Measurements from ENCODE around the gene CDH2. TPM values are rescaled to one million over a fixed set of nuclear protein-coding genes. Genes with fewer than 3 reads are reported as not detected.

The CDH2 gene
- total RNA-seq, 1 donor from 2014 or later, result 0.90 TPM

DNA sequence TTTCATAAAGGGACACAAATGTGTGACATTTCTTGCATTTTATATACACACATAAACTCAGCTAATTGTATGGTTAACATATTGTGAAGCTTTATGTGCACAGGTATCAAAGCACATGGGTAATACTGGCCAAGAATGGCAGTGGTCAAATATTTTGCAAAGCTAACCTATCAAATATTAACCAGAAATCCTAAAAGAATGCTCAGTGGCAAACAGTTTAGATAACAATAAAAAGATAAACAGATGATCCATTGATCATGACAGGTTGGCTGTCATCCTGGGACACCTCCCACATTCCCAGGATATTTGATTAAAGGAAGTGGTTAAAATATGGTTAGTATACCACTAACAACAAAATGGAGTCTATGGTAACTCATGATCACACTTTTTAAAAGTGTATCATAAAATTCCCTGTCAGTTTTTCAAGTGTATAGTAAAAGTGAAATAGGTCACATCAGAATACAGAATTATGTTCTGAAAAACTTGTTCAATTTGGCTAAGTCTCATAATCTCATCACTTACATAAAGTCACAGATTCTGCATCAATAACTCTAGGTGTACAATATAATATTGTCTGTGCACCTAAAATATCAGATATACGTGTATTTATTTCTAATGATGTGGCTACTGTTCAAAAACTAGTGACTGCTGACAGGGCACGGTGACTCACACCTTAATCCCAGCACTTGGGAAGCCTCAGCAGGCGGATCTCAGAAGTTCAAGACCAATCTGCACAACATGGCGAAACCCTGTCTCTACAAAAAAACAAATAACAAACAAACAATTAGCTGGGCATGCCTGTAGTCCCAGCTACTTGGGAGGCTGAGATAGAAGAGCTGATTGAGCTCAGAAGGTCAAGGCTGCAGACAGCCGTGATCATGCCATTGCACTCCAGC is 48.9 kb downstream of the CDH2 start:
- no peak for DNase-seq (ENCODE audit: low read depth in 2 of 2)

DNA sequence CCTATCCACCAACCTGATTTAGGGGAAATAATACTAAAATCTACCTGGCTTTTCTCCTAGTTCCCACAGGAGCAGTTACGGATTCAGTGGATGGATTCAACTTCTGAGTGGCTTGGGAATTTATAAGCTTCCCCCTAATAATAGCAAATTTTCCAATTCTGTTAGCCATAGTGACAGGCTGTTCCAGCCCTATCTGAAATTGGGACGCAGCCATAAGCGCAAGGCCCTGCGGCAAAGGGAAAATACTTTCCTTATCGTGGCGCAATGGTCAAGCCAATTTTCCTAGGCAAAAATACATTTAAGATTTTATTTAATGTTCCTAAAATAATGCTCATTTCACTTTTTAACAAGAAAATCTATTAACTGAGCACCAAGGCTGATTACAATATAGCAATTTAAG is 49.7 kb downstream of the CDH2 start:
- DNase-seq (ENCODE audit: low read depth in 2 of 2), result no peak

DNA sequence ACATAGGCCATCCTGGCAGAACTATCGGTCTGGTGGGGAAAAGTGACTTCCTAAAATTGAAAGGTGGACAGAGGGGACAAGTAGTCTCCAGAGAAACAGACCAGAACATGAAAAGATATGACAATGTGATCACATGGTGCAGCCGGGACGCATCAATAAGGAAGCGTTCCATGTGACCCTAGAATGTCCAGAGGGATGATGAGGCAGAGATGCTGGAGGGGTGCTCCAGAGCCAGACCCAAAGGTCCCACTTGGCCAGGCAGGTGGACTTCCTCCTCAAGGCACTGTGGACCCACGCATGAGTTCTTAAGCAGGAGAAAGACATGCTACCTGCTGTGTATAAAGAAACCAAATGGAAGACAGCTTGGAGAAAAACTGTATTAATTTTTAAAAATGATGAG is 50.2 kb downstream of the CDH2 start:
- DNase-seq (ENCODE audit: low read depth in 2 of 2), result no peak

DNA sequence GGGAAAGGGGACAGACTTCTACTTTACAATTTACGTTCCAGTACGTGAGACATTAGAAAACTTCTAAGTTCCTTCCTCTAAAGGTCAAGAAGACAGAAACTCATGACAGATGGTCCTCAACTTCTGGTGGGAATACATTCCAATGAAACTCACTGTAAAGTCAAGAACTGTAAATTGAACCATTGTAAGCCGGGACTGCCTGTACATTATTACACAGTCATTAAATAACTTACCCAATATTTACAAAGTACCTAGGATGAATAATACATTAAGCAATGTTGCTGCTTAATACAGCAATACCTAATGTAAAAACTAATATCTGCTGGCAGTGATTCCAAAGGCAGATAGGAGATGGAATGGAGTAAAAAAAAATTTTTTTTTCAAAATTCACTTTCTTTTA is 51.9 kb downstream of the CDH2 start:
- DNase-seq (ENCODE audit: low read depth in 2 of 2), result no peak

DNA sequence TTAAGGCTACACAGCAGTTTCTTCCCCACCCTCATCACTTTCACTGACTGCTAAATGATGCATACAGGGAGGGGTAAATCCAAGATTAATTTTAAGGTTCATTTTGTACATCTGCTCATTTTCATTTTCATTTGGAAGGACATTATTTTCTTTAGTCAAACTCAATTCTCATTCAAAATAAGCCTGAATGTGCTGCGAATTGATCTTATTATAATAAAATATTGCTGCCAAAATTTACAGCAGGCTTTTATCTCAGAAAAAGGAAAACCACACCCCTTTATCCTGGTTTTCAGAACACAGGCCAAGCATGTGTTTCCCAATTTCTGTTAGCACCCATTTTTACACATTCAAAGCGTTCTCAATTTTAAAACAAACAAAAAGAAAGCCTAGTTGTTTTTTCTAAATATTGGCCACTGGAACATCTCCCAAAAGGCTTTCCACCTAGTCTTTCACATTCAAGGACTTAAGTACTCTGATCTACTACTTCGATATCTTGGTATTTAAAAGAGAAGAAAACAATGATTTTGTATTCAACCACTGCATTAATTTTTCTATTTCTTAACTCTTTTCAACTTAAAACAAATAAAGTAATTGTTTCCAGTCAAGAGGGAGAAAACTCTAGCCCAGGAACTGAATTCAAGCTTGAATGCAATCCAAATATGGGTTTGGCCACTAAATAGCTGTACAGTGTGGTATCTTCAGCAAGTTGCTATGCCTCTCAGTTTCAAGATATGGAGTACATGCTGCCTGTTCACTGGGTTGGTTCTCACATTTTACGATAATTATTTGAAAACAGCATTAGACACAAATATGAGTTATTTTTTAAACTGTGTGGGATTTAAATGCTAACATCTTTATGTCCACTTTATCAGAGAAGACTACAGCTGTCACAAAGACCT is 52.5 kb downstream of the CDH2 start:
- no peak for DNase-seq (ENCODE audit: low read depth in 2 of 2)

DNA sequence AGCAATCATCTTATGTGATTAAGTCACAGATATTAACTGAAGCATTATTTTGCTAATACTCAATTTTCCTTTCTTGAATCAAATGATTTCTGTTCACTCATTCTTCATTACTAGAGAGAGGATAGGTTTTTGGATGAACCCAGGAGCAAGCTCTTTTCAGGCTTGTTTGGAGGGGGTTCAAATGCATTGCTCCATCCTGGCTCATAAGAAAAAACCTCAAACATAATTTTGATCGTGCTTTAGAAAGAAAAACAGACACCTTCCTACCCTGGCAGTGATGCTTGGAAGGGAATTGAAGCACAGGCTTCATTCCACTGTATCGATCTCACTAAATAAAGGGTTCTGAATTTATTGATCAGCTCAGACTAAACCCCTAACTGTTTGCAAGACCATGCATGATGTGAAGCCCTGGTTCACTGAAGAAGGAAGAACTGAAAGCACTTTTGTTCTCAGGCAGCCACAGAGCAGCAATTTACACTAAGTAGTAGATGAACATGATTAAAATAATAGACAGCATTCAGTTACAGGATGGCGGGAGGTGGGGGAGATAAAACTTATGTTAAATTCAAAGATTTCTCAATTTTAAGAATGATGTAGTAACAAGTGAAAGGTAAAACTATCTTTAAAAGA is 53.4 kb downstream of the CDH2 start:
- DNase-seq (ENCODE audit: low read depth in 2 of 2), result no peak

DNA sequence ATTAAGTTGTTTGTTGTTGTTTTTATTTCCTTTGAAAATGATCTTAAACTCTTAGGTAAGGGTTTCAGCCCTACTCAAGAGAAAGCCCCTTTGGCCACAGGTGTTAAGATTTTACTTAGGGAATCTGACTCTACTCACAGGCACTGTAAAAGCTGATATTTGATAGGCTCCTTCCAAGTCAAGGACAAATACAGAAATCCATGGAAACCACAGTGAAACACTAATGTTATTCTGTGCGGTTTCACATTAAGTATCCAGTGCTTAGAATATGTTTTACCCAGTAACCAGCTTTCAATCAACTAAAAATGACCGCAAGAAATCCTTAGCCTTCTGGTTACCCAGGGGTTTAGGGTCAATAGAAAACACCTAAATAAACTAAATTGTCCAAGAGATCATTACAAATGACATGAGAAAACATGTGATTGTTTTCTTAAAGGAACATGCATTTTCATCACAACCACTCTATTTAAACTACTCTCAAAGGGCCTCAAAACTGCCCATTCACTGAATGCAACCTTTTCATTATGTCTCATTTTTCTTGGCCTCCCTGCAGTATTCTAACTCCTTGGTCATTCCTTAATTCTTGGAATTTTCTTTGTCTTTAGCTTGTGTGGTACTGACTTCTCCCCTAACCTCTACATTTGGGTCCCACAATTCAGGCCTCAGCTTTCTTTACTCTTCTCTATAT is 56.0 kb downstream of the CDH2 start:
- DNase-seq (ENCODE audit: low read depth in 2 of 2), result no peak

DNA sequence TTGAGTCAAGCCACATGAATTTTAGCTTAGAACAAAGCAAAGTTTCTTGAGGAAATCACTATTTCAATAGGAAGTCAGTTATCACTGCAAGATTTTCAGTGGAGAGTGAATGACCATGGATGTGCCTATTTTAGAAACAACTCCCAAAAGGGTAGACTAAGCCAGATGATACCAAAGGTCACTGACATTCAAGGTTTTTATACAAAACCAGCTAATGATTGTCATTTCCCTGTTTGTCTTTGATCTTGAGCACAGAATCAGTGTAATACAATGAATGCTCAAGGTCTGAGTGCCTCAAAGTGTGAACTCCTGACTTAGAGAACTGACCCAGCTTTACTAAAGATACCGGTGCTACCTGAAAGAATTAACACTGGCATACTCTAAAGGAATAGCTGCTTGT is 60.5 kb downstream of the CDH2 start:
- no peak for DNase-seq (ENCODE audit: low read depth in 2 of 2)

DNA sequence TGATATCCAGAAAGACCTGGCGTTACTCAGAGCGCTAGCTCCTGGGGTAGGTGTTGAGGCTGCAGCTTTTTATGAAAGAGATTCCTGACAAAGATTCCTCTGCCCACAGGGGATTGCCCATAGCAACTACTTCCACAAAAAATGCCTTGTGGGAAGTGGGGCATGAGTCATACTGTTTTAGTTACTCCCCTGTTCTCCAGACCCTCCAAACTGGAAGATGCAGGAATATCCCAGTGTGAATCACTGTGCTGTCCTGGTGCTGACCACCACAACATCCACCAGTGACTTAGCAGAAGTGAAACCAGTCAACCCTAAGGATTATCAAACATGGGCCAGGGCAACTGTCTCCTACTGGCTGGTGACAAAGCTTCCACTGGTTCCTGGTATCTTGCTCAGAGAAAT is 61.8 kb downstream of the CDH2 start:
- DNase-seq (ENCODE audit: low read depth in 2 of 2), result peak in 1 of 2 donors; percentile 59

DNA sequence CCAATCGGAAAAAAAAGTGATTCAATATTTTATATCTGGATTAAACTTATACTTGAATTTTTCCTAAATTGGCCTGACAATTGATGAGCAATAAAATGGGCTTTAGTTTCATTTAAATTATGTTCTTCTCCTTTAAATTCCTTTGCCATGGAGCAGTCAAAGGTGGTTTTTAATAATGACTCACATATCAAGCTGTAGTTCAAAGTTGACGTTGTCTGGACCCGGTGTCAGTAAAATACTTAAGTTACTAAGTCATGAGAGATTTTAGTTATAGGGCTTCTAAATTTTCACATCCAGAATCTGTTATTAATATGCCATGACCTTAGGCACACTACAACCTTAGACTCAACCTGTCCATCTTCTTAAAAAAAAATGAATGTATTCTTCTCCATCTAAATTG is 62.5 kb downstream of the CDH2 start:
- peak in 1 of 2 donors; percentile 16 for DNase-seq (ENCODE audit: low read depth in 2 of 2)

DNA sequence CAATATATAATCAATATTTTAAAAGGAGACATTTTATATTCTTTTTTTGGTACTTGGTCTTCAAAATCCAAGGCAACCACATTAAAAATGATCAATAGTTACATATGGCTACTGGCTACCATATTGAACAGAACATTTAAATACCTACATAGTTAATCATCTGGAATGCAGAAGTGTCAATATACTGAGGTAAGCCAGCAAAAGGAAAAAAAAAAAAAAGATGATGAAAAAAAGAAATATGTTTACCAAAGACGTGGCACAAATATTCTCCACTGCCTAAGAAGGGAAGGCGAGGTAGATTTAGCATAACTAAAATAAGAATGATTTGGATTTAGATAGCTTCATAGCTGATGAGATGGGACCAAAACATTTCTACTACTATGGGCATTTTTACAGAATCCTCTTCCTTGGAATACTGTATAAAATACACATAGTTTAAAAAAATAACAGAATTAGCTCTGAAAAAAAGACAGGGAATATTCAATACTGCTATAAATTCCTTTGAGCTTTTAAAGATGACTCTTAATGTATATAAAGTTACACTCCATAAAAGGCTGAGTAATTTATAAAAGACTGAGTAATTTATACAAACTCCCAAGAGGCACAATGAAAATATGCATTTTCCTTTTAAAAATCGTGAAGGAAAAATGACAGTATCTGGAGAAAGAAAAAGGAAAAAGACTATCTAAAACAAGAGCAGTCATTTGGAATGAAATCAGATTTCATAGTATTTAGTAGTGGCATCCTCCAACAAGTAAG is 63.5 kb downstream of the CDH2 start:
- no peak for DNase-seq (ENCODE audit: low read depth in 2 of 2)

DNA sequence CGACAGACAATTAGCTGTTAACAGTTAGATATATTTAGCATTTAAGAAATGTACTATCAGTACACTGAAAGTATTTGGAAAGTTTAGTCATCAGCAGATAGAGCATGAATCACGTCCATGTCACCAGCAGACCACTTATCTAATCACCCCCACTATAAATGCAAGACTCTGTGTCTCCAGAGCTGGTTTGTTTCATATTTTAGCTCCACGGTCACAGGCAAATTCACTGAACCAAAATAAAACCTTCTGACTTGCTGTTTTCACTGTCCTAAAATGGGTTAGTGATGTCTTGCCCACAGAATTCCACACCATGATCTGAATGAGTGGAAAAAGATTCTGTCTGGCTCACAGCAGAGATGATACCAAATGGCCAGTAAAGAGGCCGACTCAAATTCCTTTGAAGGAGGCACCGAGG is 64.9 kb downstream of the CDH2 start:
- DNase-seq (ENCODE audit: low read depth in 2 of 2), result peak in 1 of 2 donors; percentile 40

DNA sequence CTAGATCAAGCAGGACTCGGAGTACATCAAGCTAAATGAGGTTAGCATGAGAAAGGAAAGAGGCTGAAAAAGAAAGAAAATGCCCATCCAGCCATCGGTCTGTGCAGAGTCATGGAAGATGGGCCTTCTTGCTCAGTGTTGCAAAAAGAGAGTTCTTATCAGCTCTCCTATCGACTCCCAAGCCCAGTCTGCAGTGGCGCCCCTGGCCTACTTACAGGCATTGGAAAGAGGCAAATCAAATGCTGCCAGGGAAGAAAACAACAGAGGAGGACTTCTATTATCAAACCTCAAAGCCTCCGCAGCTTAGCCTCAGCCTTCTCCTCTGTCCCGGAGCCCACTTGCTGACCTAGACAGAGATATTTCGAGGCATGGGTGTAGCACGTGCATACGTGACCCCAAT is 66.0 kb downstream of the CDH2 start:
- DNase-seq (ENCODE audit: low read depth in 2 of 2), result no peak

DNA sequence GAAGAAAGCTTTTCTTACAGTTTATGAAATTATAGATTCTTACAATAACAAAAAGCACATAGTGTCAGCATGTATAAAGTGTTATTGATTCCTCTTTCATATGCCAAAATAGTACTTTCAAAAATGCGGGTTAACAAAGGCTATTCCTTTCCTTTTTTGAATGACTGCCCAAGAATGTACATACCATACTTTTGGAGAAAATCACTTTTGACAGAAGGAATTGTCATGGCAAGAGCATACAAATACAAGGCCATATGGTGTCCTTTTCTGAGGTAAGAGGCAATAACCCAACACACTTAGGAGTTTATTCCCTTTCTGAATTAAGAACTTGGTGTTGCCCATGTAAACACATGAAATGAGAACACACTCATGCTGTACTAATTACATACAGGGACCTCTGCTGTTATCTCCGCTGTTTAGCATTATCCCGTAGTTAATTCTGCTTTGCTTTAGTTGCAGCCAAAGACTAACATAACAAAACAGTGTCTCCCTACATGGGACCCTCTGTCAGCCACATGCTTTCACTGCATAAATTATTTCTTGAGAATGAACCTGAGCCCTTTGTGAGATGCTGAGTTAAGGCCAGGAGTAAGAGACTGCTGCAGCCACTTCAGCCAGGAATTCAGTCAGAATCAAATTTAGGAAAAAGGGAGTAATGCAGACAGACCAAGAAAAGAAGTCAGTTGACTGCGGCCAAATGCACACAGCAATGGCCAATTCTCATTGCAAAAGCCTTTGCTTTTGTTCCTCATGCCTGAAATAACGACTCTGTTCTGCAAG is 67.0 kb downstream of the CDH2 start:
- DNase-seq (ENCODE audit: low read depth in 2 of 2), result no peak

DNA sequence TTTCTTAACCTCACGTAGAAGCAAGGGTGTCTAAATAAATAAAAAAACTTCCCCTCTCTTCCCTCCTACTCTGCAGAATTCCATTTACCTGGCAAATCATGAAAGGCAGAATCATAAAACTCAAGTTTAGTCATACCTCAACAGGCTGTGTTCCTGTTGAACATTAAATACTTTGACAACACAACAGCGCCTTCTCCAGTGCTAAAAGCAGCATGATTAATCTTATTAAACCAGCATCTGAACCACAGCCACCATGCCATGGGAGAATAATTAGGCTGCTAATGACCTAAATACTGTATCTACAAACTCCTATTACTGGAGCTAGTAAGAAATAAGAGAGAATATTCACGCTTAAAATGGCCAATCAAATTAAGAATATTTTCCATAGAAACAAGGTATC is 68.1 kb downstream of the CDH2 start:
- no peak for DNase-seq (ENCODE audit: low read depth in 2 of 2)

DNA sequence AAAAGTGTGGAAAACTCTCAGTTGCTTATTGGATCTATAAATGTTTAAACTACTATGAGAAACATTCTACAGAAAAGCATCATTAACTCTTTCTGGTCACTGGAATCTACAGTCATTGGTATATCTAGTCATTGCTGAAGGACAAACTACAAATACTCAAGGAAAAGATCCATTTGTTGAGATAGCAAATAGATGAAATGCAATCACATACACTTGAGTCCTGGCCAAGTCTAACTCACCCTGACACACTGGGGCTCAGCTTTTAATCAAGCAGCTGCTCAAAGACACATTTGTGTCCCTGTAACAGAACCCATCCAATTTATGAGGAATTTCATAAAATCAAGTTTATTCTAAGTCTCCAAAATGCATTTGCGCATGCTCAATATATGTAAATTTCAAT is 68.7 kb downstream of the CDH2 start:
- DNase-seq (ENCODE audit: low read depth in 2 of 2), result no peak

DNA sequence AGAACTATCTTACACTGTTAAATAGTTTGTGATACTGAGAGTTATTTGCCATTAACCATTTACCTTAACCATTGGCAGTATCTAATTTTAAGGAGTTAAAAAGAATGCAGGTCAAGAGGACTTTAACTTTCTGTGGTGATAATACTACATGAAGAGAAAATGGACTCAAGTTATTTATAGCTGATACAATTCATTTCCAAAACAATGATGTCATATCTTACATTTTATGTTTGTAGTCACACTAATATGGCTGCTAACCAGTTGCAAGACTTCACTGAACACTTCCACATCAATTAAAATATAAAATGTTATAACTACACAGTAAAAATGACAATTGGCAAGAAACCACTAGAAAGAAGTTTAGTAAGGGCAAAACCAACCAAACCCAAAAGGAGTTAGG is 77.7 kb downstream of the CDH2 start:
- no peak for DNase-seq (ENCODE audit: low read depth in 2 of 2)

DNA sequence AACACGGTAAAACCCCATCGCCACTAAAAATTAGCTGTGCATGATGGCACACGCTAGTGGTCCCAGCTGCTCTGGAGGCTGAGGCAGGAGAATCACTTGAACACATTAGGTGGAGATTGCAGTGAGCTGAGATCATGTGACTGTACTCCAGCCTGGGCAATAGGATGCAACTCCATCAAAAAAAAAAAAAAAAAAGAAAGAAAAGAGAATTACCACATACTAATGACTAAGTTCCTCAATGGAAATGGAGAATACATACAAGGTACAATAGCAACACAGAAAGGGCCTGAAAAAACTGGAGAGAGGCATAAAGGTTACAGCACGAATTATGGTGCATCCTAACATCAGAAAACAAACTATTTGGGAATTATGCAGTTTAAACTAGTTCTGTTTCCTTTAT is 81.3 kb downstream of the CDH2 start:
- DNase-seq (ENCODE audit: low read depth in 2 of 2), result no peak

DNA sequence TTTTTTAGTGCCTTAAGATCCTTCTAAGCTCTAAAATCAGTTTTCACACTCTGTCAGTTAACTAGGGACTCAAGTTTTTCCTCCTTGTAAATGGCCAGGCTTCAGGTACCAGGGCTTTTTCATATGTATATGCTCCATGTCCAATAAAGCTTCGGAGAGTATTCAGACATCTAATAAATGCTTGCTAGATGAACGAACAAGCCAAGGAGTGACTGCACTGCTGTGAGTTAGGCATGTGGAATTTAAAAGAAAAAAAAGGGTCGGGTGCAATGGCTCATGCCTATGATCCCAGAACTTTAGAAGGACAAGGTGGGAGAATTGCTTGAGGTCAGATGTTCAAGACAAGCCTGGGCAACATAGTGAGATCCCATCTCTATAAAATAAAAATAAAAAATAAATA is 81.9 kb downstream of the CDH2 start:
- no peak for DNase-seq (ENCODE audit: low read depth in 2 of 2)

DNA sequence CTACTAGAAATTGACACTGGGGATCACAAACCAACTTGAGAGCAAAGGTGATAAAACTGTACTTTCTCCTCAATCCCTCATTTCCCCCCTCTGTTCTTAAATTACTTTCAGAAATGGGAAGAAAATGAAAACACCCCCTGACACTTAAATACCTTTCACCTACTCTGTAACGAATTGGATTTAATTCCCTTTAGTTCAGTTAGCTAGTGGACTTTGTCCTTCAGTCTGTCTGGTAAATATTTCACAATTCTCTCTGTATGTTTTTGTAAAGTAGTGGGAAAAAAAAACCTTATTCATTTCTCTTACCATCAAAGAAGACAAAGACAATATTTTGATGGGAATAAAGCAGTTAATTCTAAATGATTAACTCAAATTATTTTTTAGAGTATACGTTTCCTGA is 85.7 kb downstream of the CDH2 start:
- no peak for DNase-seq (ENCODE audit: low read depth in 2 of 2)
